ENCODE results near the gene TMEM238. TPM values are rescaled to one million over a fixed set of nuclear protein-coding genes. Genes with fewer than 3 reads are reported as not detected.

Gene TMEM238
- total and polyA plus RNA-seq, 10 of the 15 experiments (the other 5 are each of a cell fraction or from before 2014, with no cell fraction given), result 0.05 to 16.9 (median 0.58) TPM; not detected in 1

GRCh38 chr19:55362990-55363716, 20.9 kb downstream of the TMEM238 start, which contains the start of gene GARIN5B (continued):
- no peak for TF ChIP-seq ZBTB33 (IDR thresholded peaks at IDR 0.05)
- TF ChIP-seq PBX3 (IDR thresholded peaks at IDR 0.05; ENCODE audit: insufficient replicate concordance, low read depth, low read length), result no peak
- TF ChIP-seq NR2C2 (IDR thresholded peaks at IDR 0.05; ENCODE audit: borderline replicate concordance, control insufficient read depth, insufficient read length, low read depth), result no peak
- TF ChIP-seq POU2F2 (IDR thresholded peaks at IDR 0.05; ENCODE audit: borderline replicate concordance, low read depth, low read length), result no peak
- no peak for TF ChIP-seq POLR2AphosphoS2 (IDR thresholded peaks at IDR 0.05; ENCODE audit: low read depth, low read length)
- no peak for TF ChIP-seq FOS (IDR thresholded peaks at IDR 0.05; ENCODE audit: borderline replicate concordance, extremely low read depth, insufficient read length)

GRCh38 chr19:55362174-55362989, 21.7 kb downstream of the TMEM238 start:
- no TSS peak for BruUV-seq (replicated peaks)
- Histone ChIP-seq H3K36me3 (ENCODE audit: control insufficient read depth in 2 of 2, insufficient read depth in 2 of 2, low read length in 1 of 2) (no peaks in the 10 kb centered on the region), H3K4me2 (ENCODE audit: control insufficient read depth, insufficient read depth) (no peak overlapping the region), H3K27ac (ENCODE audit: control insufficient read depth, insufficient read depth) (no peak overlapping the region), H3K9me3 (replicated peaks; ENCODE audit: control insufficient read depth, insufficient read depth, low read length) (no peaks in the 10 kb centered on the region), H2AFZ (ENCODE audit: control insufficient read depth, low read depth, low read length) (no peak overlapping the region), H3K9ac (ENCODE audit: control insufficient read depth, insufficient read depth, low read length) (no peak overlapping the region), H4K20me1 (ENCODE audit: control insufficient read depth, insufficient read depth) (no peaks in the 10 kb centered on the region), H3K4me1 (ENCODE audit: control insufficient read depth, insufficient read depth, low read length) (no peaks in the 10 kb centered on the region), H3K4me3 (no peak overlapping the region), H3K79me2 (ENCODE audit: control insufficient read depth, insufficient read depth, low read length) (no peaks in the 10 kb centered on the region), H3K27me3 (replicated peaks in 1 of 2; ENCODE audit: control insufficient read depth in 2 of 2, insufficient read depth in 2 of 2, low read length in 1 of 2) (no peaks in the 10 kb centered on the region; a peak in 1 of 4 replicates)
- ChIA-PET RAD21 (ENCODE audit: unreplicated experiment) (no interaction called here), SMC1A (ENCODE audit: uncharacterized antibody, unreplicated experiment) (no interaction called here), CTCF (no interaction called here), POLR2A (no interaction called here)
- DNase-seq (ENCODE audit: low read depth, low spot score) (no peak), ATAC-seq (no peak), FAIRE-seq (no peak)
- intact Hi-C loops (cut with micrococcal nuclease; ENCODE audit: unreplicated experiment), result no loop called here
- in situ Hi-C loops (cut with MboI), result no loop called here
- WGBS (ENCODE audit: insufficient coverage, insufficient replicate concordance, low lambda C conversion rate, missing lambda C conversion rate), result 39% methylated on average over 35 of the region's 38 CpGs
- no peak for TF ChIP-seq BRCA1 (IDR thresholded peaks at IDR 0.05; ENCODE audit: low read depth, low read length)
- no peak for TF ChIP-seq IRF3 (IDR thresholded peaks at IDR 0.05)
- no peak for TF ChIP-seq NFXL1 (IDR thresholded peaks at IDR 0.05; ENCODE audit: borderline replicate concordance)
- no peak for TF ChIP-seq NFIC (IDR thresholded peaks at IDR 0.05; ENCODE audit: low read depth, low read length)
- TF ChIP-seq HDAC6 (IDR thresholded peaks at IDR 0.05; ENCODE audit: unreplicated experiment), result no peak
- TF ChIP-seq SMAD1 (IDR thresholded peaks at IDR 0.05; ENCODE audit: low read depth, partially characterized antibody), result no peak
- TF ChIP-seq POU2F2 (IDR thresholded peaks at IDR 0.05; ENCODE audit: borderline replicate concordance, low read depth, low read length), result no peak
